ENCODE results near the gene ABI3BP. TPM values are rescaled to one million over a fixed set of nuclear protein-coding genes. Genes with fewer than 3 reads are reported as not detected.
A peak's percentile ranks its signal among the peaks of the same experiment; 100 is the strongest.

Gene ABI3BP
- total RNA-seq, 1 donor from 2014 or later: 2.2 TPM

DNA sequence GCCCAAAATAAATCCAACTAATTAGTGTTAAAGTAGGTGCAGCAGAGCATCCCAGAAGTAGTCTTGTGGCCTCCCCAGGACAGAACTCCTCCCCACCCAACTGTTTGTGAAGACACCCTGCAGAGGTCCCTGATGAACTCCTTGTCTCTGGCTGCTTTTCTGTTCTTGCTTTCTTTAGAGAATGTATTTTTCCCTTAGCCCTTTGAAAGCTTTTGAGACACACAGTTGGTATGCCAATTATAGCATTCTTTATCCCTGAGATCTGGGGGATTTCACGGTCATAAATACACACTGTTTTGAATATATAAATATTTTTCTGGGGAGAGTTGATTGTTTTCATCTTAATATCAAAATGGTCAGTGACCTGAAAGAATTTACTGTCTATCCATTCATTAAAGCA, 274.1 kb downstream of the ABI3BP start:
- H3K27me3 Mint-ChIP-seq (ENCODE audit: low read depth): no peaks in the 10 kb centered on the region
- peak overlapping the region; percentile 76 for H3K27ac Mint-ChIP-seq
- peaks cover 7% of the 10 kb centered on the region for H3K4me1 Mint-ChIP-seq
- peaks cover 63% of the 10 kb centered on the region for H3K36me3 Mint-ChIP-seq
- no peak for DNase-seq (ENCODE audit: low spot score in 2 of 2, unreplicated experiment in 2 of 2)
- no peak overlapping the region for H3K4me3 Mint-ChIP-seq
- peaks cover 13% of the 10 kb centered on the region for H3K9me3 Mint-ChIP-seq
- no peak for TF ChIP-seq CTCF (IDR thresholded peaks at IDR 0.05; ENCODE audit: unreplicated experiment)

DNA sequence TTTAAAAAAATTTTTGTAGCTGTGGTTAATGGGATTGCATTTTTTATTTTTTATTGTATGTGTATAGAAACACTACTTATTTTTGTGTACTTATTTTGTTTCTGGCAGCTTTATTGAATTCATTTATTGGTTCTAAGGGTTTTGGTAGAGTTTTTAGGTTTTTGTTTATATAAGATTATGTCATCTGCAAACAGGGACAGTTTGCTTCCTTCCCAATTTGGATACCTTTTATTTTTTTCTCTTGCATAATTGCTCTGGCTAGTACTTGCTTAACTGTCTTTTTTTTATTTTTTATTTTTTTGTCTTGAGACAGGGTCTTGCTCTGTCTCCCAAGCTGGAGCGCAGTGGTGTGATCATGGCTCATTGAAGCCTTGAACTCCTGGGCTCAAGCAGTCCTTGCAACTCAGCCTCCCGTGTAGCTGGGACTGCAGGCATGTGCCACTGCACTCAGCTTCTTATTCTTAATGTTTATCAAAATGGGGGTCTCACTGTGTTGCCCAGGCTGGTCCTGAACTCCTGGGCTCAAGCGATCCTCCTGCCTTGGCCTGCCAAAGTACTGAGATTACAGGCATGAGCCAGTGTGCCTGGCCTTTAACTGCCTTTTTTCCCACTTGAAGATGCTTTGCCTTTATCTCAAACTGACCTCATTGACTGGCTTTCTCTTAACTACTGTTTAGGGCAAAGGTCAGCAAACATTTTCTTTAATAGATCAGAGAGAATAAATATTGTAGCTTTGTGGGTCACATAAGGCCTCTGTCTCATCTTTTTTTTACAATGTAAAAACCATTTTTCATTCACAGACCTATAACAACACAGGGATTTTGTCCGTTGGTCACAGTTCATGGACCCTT, 275.4 kb downstream of the ABI3BP start:
- no peak for DNase-seq (ENCODE audit: low spot score in 2 of 2, unreplicated experiment in 2 of 2)
- H3K9me3 Mint-ChIP-seq: peaks cover 13% of the 10 kb centered on the region
- peaks cover 63% of the 10 kb centered on the region for H3K36me3 Mint-ChIP-seq
- no peaks in the 10 kb centered on the region for H3K27me3 Mint-ChIP-seq (ENCODE audit: low read depth)
- no peak overlapping the region for H3K27ac Mint-ChIP-seq
- TF ChIP-seq CTCF (IDR thresholded peaks at IDR 0.05; ENCODE audit: unreplicated experiment): no peak
- no peak overlapping the region for H3K4me3 Mint-ChIP-seq
- peaks cover 12% of the 10 kb centered on the region for H3K4me1 Mint-ChIP-seq

GRCh38 chr3:100717063-100717462, 276.2 kb downstream of the ABI3BP start:
- no peak for TF ChIP-seq CTCF (IDR thresholded peaks at IDR 0.05; ENCODE audit: unreplicated experiment)
- H3K4me1 Mint-ChIP-seq: peaks cover 19% of the 10 kb centered on the region
- no peaks in the 10 kb centered on the region for H3K27me3 Mint-ChIP-seq (ENCODE audit: low read depth)
- H3K27ac Mint-ChIP-seq: no peak overlapping the region
- DNase-seq (ENCODE audit: low spot score in 2 of 2, unreplicated experiment in 2 of 2): no peak
- peaks cover 13% of the 10 kb centered on the region for H3K9me3 Mint-ChIP-seq
- no peak overlapping the region for H3K4me3 Mint-ChIP-seq
- peaks cover 59% of the 10 kb centered on the region for H3K36me3 Mint-ChIP-seq

GRCh38 chr3:100715176-100715575, 278.0 kb downstream of the ABI3BP start:
- Mint-ChIP-seq H3K4me3 (no peak overlapping the region), H3K4me1 (peaks cover 31% of the 10 kb centered on the region), H3K36me3 (peaks cover 49% of the 10 kb centered on the region), H3K27ac (no peak overlapping the region), H3K27me3 (ENCODE audit: low read depth) (no peaks in the 10 kb centered on the region), H3K9me3 (peaks cover 13% of the 10 kb centered on the region)
- no peak for DNase-seq (ENCODE audit: low spot score in 2 of 2, unreplicated experiment in 2 of 2)
- TF ChIP-seq CTCF (IDR thresholded peaks at IDR 0.05; ENCODE audit: unreplicated experiment): no peak

DNA sequence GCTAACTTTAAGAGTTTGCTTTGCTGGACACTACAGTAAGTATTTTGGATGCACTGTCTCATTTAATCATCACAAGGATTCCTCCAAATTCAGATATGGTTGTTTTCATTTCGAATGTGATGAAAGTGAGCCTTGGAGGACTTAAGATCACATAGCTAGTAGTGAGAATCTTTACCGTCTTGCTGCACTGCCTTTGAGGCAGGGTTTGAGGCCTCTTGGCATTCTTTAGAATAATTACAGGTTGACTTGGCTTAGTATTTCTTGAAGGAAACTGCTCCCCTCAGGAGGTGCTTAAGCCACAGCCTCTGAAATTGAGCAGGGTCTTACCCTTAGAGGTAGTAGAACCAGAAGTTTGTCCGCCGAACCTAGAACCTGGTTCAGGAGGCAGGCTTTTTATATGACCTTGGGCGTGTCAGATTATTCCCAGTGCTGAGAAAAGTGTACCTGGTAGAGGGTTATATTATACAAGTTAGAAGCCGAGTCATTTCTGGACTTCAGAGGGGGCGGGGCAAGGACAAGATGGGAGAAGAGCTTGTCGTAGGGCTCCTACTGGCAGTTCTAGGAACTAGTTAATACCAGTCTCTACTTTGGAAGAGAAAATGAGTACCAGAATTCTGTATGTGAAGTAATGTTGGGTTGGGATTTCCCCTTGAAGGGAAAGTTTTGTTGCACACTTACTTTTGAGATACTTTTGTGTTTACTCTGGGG, 282.8 kb downstream of the ABI3BP start:
- H3K4me3 Mint-ChIP-seq: peak overlapping the region; percentile 90

More for the DNA sequence above, 282.8 kb downstream of the ABI3BP start:
- TF ChIP-seq CTCF (IDR thresholded peaks at IDR 0.05; ENCODE audit: unreplicated experiment): no peak
- H3K4me1 Mint-ChIP-seq: peaks cover 34% of the 10 kb centered on the region
- peaks cover 17% of the 10 kb centered on the region for H3K36me3 Mint-ChIP-seq
- H3K27me3 Mint-ChIP-seq (ENCODE audit: low read depth): peaks cover 20% of the 10 kb centered on the region
- peak overlapping the region; percentile 95 for H3K27ac Mint-ChIP-seq
- H3K9me3 Mint-ChIP-seq: peaks cover 6% of the 10 kb centered on the region
- peak in 1 of 2 experiments; percentile 45 for DNase-seq (ENCODE audit: low spot score in 2 of 2, unreplicated experiment in 2 of 2)

Data from mesothelial cell of epicardium (in vitro differentiated cells).